MCF 10A (cell line): ENCODE data around the gene PPP3CA. TPM values are rescaled to one million over a fixed set of nuclear protein-coding genes. Genes with fewer than 3 reads are reported as not detected.

ENCODE experiments used
- BruUV-seq: library from RNA; stranded (reverse); fragments of 400-500 nt; replicated peaks from 2 replicates; lab custom pipeline; 2021; lab: Mats Ljungman, UMichigan
- CTCF ChIA-PET: fragments of 300-600 bp; sonication (Branson Sonifier 250); formaldehyde crosslinking; extraction: SDS; loops from one replicate; lab custom pipeline; 2021; ENCODE audit warnings: antibody characterized with exemption, inconsistent platforms; lab: Yijun Ruan, JAX
- POLR2A ChIA-PET: fragments of 300-600, 350-650 bp; sonication (Branson Sonifier 250); formaldehyde crosslinking; extraction: SDS; loops from one replicate; lab custom pipeline; 2020; ENCODE audit warnings: antibody characterized with exemption, inconsistent platforms; lab: Yijun Ruan, JAX
- DNase-seq: peaks from one replicate; pipeline ENCODE4 v3.0.0-alpha.2; 2018; ENCODE audit not compliant: unreplicated experiment
- H3K27ac Mint-ChIP-seq: one replicate; pipeline ENCODE4 v1.8.0; 2022; ENCODE audit warnings: mild to moderate bottlenecking, low read depth, mixed read lengths; ENCODE audit not compliant: unreplicated experiment
- H3K27me3 Mint-ChIP-seq: one replicate; pipeline ENCODE4 v1.8.0; 2022; ENCODE audit warnings: mixed read lengths; ENCODE audit not compliant: insufficient read depth, unreplicated experiment
- H3K36me3 Mint-ChIP-seq: one replicate; pipeline ENCODE4 v1.8.0; 2022; ENCODE audit warnings: mild to moderate bottlenecking, moderate library complexity, mixed read lengths; ENCODE audit not compliant: insufficient read depth, unreplicated experiment
- H3K4me1 Mint-ChIP-seq: one replicate; pipeline ENCODE4 v1.8.0; 2022; ENCODE audit warnings: mixed read lengths; ENCODE audit not compliant: insufficient read depth, unreplicated experiment
- H3K4me3 Mint-ChIP-seq: one replicate; pipeline ENCODE4 v1.8.0; 2022; ENCODE audit warnings: mild to moderate bottlenecking, moderate library complexity, mixed read lengths; ENCODE audit not compliant: unreplicated experiment
- H3K9me3 Mint-ChIP-seq: one replicate; pipeline ENCODE4 v1.8.0; 2022; ENCODE audit warnings: mixed read lengths; ENCODE audit not compliant: unreplicated experiment
- CTCF ChIP-seq: fragments of 200-600 bp; IDR thresholded peaks from one replicate; pipeline ENCODE4 v1.8.0; 2022; ENCODE audit warnings: antibody characterized with exemption, mild to moderate bottlenecking; ENCODE audit not compliant: unreplicated experiment
- intact Hi-C: fragments of 100-400 bp; cut with micrococcal nuclease; formaldehyde crosslinking; loops from 2 replicates; pipeline ENCODE4 v1.14.1; 2022
- total RNA-seq: library from RNA; stranded (reverse); gene quantifications from 2 replicates; pipeline ENCODE4 v1.2.3, GENCODE V29; 2022

The PPP3CA gene
- total RNA-seq, 1 experiment from 2014 or later = 73.0 TPM

- POLR2A ChIA-PET = no interaction called here
- intact Hi-C loops = loop anchor here (10.0 kb wide), 1 partner anchor 264 kb away; the partner anchor contains the start of gene PPP3CA
Observed at GRCh38 chr4:101081166-101081565, 266.2 kb downstream of the PPP3CA start.

GRCh38 chr4:101078950-101079349 is 268.4 kb downstream of the PPP3CA start:
- H3K4me1 Mint-ChIP-seq = no peaks in the 10 kb centered on the region
- TF ChIP-seq CTCF = no peak
- CTCF ChIA-PET = no interaction called here
- POLR2A ChIA-PET = interaction anchor here (0.7 kb wide), 1 partner anchor 65 kb away, joined by 3 read pairs; no protein-coding TSS in a partner anchor
- H3K9me3 Mint-ChIP-seq = no peaks in the 10 kb centered on the region
- peaks cover 20% of the 10 kb centered on the region for H3K36me3 Mint-ChIP-seq
- H3K4me3 Mint-ChIP-seq = no peak overlapping the region
- DNase-seq = no peak
- intact Hi-C loops = no loop called here
- BruUV-seq = no TSS peak
- H3K27ac Mint-ChIP-seq = no peak overlapping the region
- H3K27me3 Mint-ChIP-seq = no peaks in the 10 kb centered on the region

More at GRCh38 chr4:101081166-101081565, 266.2 kb downstream of the PPP3CA start:
- no peaks in the 10 kb centered on the region for H3K27me3 Mint-ChIP-seq
- TF ChIP-seq CTCF = no peak
- DNase-seq = no peak
- no peaks in the 10 kb centered on the region for H3K9me3 Mint-ChIP-seq
- H3K4me1 Mint-ChIP-seq = peaks cover 5% of the 10 kb centered on the region
- no TSS peak for BruUV-seq
- CTCF ChIA-PET = interaction anchor here (0.6 kb wide), 1 partner anchor 1779 kb away, joined by 3 read pairs; no protein-coding TSS in a partner anchor
- H3K36me3 Mint-ChIP-seq = peaks cover 15% of the 10 kb centered on the region
- H3K4me3 Mint-ChIP-seq = no peak overlapping the region
- no peak overlapping the region for H3K27ac Mint-ChIP-seq

GRCh38 chr4:101076032-101076431 is 271.3 kb downstream of the PPP3CA start:
- Mint-ChIP-seq H3K36me3 (peaks cover 20% of the 10 kb centered on the region), H3K4me3 (no peak overlapping the region), H3K9me3 (no peaks in the 10 kb centered on the region), H3K4me1 (no peaks in the 10 kb centered on the region), H3K27ac (no peak overlapping the region), H3K27me3 (no peaks in the 10 kb centered on the region)
- ChIA-PET CTCF (no interaction called here), POLR2A (interaction anchor here (0.6 to 0.7 kb wide), 3 partner anchors 22 to 1403 kb away, joined by 3 to 5 read pairs (median 3); no protein-coding TSS in a partner anchor)
- intact Hi-C loops = no loop called here
- DNase-seq = no peak
- BruUV-seq = no TSS peak
- no peak for TF ChIP-seq CTCF

- H3K4me1 Mint-ChIP-seq = no peaks in the 10 kb centered on the region
- no peak overlapping the region for H3K4me3 Mint-ChIP-seq
- POLR2A ChIA-PET = interaction anchor here (0.6 to 0.7 kb wide), 2 partner anchors 22 to 1403 kb away, joined by 3 read pairs; no protein-coding TSS in a partner anchor
- peaks cover 20% of the 10 kb centered on the region for H3K36me3 Mint-ChIP-seq
- no peaks in the 10 kb centered on the region for H3K9me3 Mint-ChIP-seq
- no peak overlapping the region for H3K27ac Mint-ChIP-seq
- intact Hi-C loops = no loop called here
- no peak for DNase-seq
- TF ChIP-seq CTCF = no peak
- H3K27me3 Mint-ChIP-seq = no peaks in the 10 kb centered on the region
- CTCF ChIA-PET = no interaction called here
- no TSS peak for BruUV-seq
Observed at GRCh38 chr4:101075536-101075935, 271.8 kb downstream of the PPP3CA start.
